Peyer's patch (tissue), 4 donors: ENCODE measurements around the gene TANGO6.
"Not testable (repeated sequence)": the region's sequence is repeated elsewhere in the genome, so short reads cannot be mapped to it uniquely, and the experiment has no call there.

Source experiments
- CTCF ChIP-seq, 6 experiments: fragments of 450-650 bp in 4 of 6; fragments of 200-600 bp in 2 of 6; sonication (generic) in 1 of 6; IDR thresholded peaks; one replicate each; pipeline ENCODE4 v1.5.1; 2017 to 2019; ENCODE audit warnings: antibody characterized with exemption in 6 of 6, mild to moderate bottlenecking in 3 of 6, moderate library complexity in 1 of 6
- POLR2A ChIP-seq, 2 donors: fragments of 450-650 bp; IDR thresholded peaks; one replicate each; pipeline ENCODE4 v1.5.1; 2017; ENCODE audit warnings: antibody characterized with exemption in 2 of 2, mild to moderate bottlenecking in 2 of 2, moderate library complexity in 2 of 2

- TF ChIP-seq CTCF, POLR2A (IDR thresholded peaks at IDR 0.05): not testable (repeated sequence)
Observed at GRCh38 chr16:69051517-69051830, 208.1 kb downstream of the TANGO6 start.
